B cell (primary cell): ENCODE results near the gene TOMM34. TPM values are rescaled to one million over a fixed set of nuclear protein-coding genes. Genes with fewer than 3 reads are reported as not detected.

ENCODE experiments used
- ATAC-seq: fragments of 200-7000 bp; cut with Tn5 transposase; one replicate; pipeline ENCODE4 v1.10.0; 2021; ENCODE audit warnings: low read depth, mild to moderate bottlenecking, moderate number of reproducible peaks, moderate library complexity
- CTCF ChIA-PET: fragments of 350-600 bp; sonication (Branson Sonifier 250); formaldehyde crosslinking; loops from one replicate; lab custom pipeline; 2021; ENCODE audit warnings: antibody characterized with exemption, inconsistent platforms; lab: Charles Lee
- POLR2A ChIA-PET: fragments of 350-600 bp; sonication (Branson Sonifier 250); formaldehyde crosslinking; loops from one replicate; lab custom pipeline; 2021; ENCODE audit warnings: antibody characterized with exemption; lab: Charles Lee
- DNase-seq: peaks from one replicate; pipeline ENCODE4 v3.0.0; 2013
- H2AFZ ChIP-seq: 2 replicates; pipeline ENCODE4 v1.6.1; 2012; ENCODE audit warnings: mild to moderate bottlenecking, low read depth, low read length; ENCODE audit not compliant: insufficient read depth, poor library complexity, severe bottlenecking
- H3K27ac ChIP-seq, 2 donors: 1 replicate in 1 of 2; 2 replicates in 1 of 2; pipeline ENCODE4 v1.5.1; 2012 to 2013; ENCODE audit warnings: low read length in 2 of 2, mild to moderate bottlenecking in 2 of 2, moderate library complexity in 1 of 2
- H3K27me3 ChIP-seq, 4 experiments: fragments of 200-600 bp in 1 of 4; sonication (generic) in 1 of 4; replicated peaks in 1 of 4; 1 replicate in 2 of 4; 2 replicates in 2 of 4; pipeline versions ENCODE4 v1.6.1 to v1.7.0; 2013 to 2016; ENCODE audit warnings: low read length in 3 of 4, mild to moderate bottlenecking in 2 of 4, mixed read lengths in 1 of 4, moderate library complexity in 1 of 4; ENCODE audit not compliant: insufficient read depth in 4 of 4, control insufficient read depth in 3 of 4; ENCODE audit errors: control extremely low read depth in 1 of 4
- H3K36me3 ChIP-seq, 2 experiments: replicated peaks in 1 of 2; 1 replicate in 1 of 2; 2 replicates in 1 of 2; pipeline versions ENCODE4 v1.6.1 to v1.7.1; 2013; ENCODE audit warnings: low read length in 1 of 2; ENCODE audit not compliant: insufficient read depth in 2 of 2, control insufficient read depth in 1 of 2; ENCODE audit errors: control extremely low read depth in 1 of 2, extremely low read depth in 1 of 2
- H3K4me1 ChIP-seq, 2 donors: fragments of 200-600 bp in 1 of 2; sonication (generic) in 1 of 2; 1 replicate in 1 of 2; 2 replicates in 1 of 2; pipeline versions ENCODE4 v1.5.1 to v1.6.1; 2013 to 2017; ENCODE audit warnings: low read length in 2 of 2; ENCODE audit not compliant: control insufficient read depth in 2 of 2, insufficient read depth in 2 of 2
- H3K4me2 ChIP-seq: replicated peaks from 2 replicates; pipeline ENCODE3; 2012; ENCODE audit warnings: mild to moderate bottlenecking, low read depth, low read length; ENCODE audit not compliant: poor library complexity, severe bottlenecking
- H3K4me3 ChIP-seq, 5 experiments: fragments of 200-600 bp in 1 of 5; sonication (generic) in 1 of 5; 1 replicate in 3 of 5; 2 replicates in 2 of 5; pipeline versions ENCODE4 v1.5.1 to v1.7.0; 2011 to 2016; ENCODE audit warnings: low read length in 4 of 5, mild to moderate bottlenecking in 4 of 5, low read depth in 2 of 5, control low read depth in 1 of 5, moderate library complexity in 1 of 5; ENCODE audit not compliant: insufficient read depth in 1 of 5; ENCODE audit errors: control extremely low read depth in 1 of 5, extremely low read depth in 1 of 5
- H3K79me2 ChIP-seq: fragments of 200-600 bp; sonication (generic); one replicate; pipeline ENCODE4 v1.6.0; 2016; ENCODE audit warnings: low read length; ENCODE audit not compliant: control insufficient read depth, insufficient read depth
- H3K9ac ChIP-seq: fragments of 200-600 bp; sonication (generic); 2 replicates; pipeline ENCODE4 v1.6.1; 2017; ENCODE audit warnings: mild to moderate bottlenecking, low read length, moderate library complexity
- H3K9me3 ChIP-seq, 3 donors: one replicate each; pipeline versions ENCODE4 v1.6.1 to v1.7.1; 2013; ENCODE audit warnings: low read length in 2 of 3; ENCODE audit not compliant: control insufficient read depth in 2 of 3, insufficient read depth in 1 of 3; ENCODE audit errors: control extremely low read depth in 1 of 3
- H4K20me1 ChIP-seq: 2 replicates; pipeline ENCODE4 v1.6.0; 2012; ENCODE audit warnings: mild to moderate bottlenecking, low read length; ENCODE audit not compliant: insufficient read depth, control insufficient read depth, poor library complexity, severe bottlenecking
- H3K27ac Mint-ChIP-seq: one replicate; pipeline ENCODE4 v1.8.0; 2021; ENCODE audit warnings: mixed read lengths
- H3K27me3 Mint-ChIP-seq: one replicate; pipeline ENCODE4 v1.8.0; 2021; ENCODE audit warnings: mixed read lengths
- H3K4me1 Mint-ChIP-seq: one replicate; pipeline ENCODE4 v1.8.0; 2021; ENCODE audit warnings: mixed read lengths
- H3K4me3 Mint-ChIP-seq: one replicate; pipeline ENCODE4 v1.8.0; 2021; ENCODE audit warnings: mixed read lengths
- H3K9me3 Mint-ChIP-seq: one replicate; pipeline ENCODE4 v1.8.0; 2022; ENCODE audit warnings: mixed read lengths; ENCODE audit not compliant: insufficient read depth
- EZH2 ChIP-seq: IDR thresholded peaks from 2 replicates; pipeline ENCODE4 v1.6.1; 2012; ENCODE audit warnings: borderline replicate concordance, low read depth, mild to moderate bottlenecking, moderate library complexity, low read length; ENCODE audit not compliant: insufficient read depth, poor library complexity, severe bottlenecking
- WGBS: methylation state at CpG from one replicate; pipeline ENCODE4 v1.1.5; 2013; ENCODE audit warnings: missing lambda C conversion rate; ENCODE audit not compliant: insufficient coverage; 5-methylcytosine and 5-hydroxymethylcytosine counted together
- intact Hi-C: fragments of 100-400 bp; cut with micrococcal nuclease; formaldehyde crosslinking; loops from one replicate; pipeline ENCODE4 v1.10.0; 2022
- polyA plus RNA-seq: library from polyadenylated mRNA; depleted of rRNA; stranded (reverse); fragments of >200 nt; gene quantifications from 2 replicates; pipeline ENCODE4 v1.2.3, GENCODE V29; 2012
- total RNA-seq, 2 donors: library from RNA; stranded (reverse); fragments of 120-200 nt in 1 of 2; gene quantifications; 1 replicate in 1 of 2; 2 replicates in 1 of 2; pipeline versions ENCODE4 v1.2.3 to v1.2.4, GENCODE V29; 2013 to 2022
- TF ChIP-seq, protein P1 (sequence below): fragments of 200-600 bp; IDR thresholded peaks from one replicate; pipeline ENCODE4 v1.8.0; 2022; ENCODE audit warnings: antibody characterized with exemption, mild to moderate bottlenecking

Gene TOMM34
- total and polyA plus RNA-seq, 2 donors (not counting 1 experiment from before 2014, with no cell fraction given): 19.1 to 21.8 TPM

DNA sequence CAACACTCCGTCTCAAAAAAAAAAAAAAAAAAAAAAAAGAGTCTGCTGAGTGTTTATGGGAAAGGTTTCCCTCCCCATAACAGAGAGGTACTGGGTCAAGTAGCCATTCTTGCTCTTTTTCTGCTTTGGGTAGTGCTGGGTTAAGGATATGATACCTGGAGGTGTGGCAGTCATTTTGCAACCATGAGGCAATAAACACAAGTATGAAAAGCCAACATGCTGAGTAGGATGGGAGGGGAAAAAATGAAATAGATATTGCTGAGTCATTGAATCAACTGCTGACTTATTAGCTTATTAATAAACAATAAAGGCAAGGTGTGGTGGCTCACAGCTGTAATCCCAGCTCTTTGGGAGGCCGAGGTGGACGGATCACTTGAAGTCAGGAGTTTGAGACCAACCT is 2.3 kb upstream of the TOMM34 start:
- H2AFZ ChIP-seq: no peak overlapping the region
- H3K27ac Mint-ChIP-seq: no peak overlapping the region
- POLR2A ChIA-PET: interaction anchor here (0.7 kb wide), 1 partner anchor 485 kb away, joined by 3 read pairs; no protein-coding TSS in a partner anchor

DNA sequence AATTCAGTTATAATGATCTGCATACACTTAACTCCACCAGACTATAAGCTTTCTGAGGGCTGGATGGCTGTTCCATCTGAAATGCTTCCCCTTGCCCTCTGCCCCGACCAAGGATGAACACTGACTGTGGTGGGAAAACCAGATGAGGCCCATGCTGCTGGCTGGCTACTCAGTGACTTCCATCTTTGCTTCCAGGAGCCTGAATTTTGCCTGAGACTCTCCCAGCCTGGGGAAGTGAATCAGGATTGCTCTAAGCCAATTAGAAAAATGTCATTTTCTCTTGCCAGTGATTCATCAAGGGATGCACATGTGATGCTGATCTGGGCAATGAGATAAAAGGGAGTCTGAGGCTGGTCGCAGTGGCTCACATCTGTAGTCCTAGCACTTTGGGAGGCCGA is 1.7 kb upstream of the TOMM34 start:
- Histone ChIP-seq H3K4me3 (no peak overlapping the region), H3K27me3 (no peaks in the 10 kb centered on the region), H3K9me3 (no peaks in the 10 kb centered on the region), H3K36me3 (peaks cover 1 to 10% of the 10 kb centered on the region in 2 experiments), H4K20me1 (peaks cover 20% of the 10 kb centered on the region), H3K9ac (no peak overlapping the region), H3K27ac (no peak overlapping the region), H3K4me2 (no peak overlapping the region), H3K4me1 (peaks cover 36 to 50% of the 10 kb centered on the region in 2 donors), H3K79me2 (peaks cover 71% of the 10 kb centered on the region), H2AFZ (no peak overlapping the region)
- Mint-ChIP-seq H3K4me1 (peaks cover 50% of the 10 kb centered on the region), H3K27me3 (no peaks in the 10 kb centered on the region), H3K27ac (no peak overlapping the region), H3K9me3 (no peaks in the 10 kb centered on the region), H3K4me3 (peak overlapping the region; percentile 32)
- POLR2A ChIA-PET: interaction anchor here (0.7 kb wide), 1 partner anchor 484 kb away, joined by 3 read pairs; no protein-coding TSS in a partner anchor
- ATAC-seq: no peak
- WGBS: 90% methylated on average over 1 of the region's 3 CpGs
- intact Hi-C loops: loop anchor here (2.0 to 10.0 kb wide), 4 partner anchors 17 to 455 kb away; partner anchors contain the start of genes PABPC1L, PIGT and PKIG
- CTCF ChIA-PET: interaction anchor here (1.5 to 1.7 kb wide), 2 partner anchors 9 to 135 kb away, joined by 3 to 5 read pairs; no protein-coding TSS in a partner anchor
- TF ChIP-seq EZH2: no peak
- TF ChIP-seq, protein P1, sequence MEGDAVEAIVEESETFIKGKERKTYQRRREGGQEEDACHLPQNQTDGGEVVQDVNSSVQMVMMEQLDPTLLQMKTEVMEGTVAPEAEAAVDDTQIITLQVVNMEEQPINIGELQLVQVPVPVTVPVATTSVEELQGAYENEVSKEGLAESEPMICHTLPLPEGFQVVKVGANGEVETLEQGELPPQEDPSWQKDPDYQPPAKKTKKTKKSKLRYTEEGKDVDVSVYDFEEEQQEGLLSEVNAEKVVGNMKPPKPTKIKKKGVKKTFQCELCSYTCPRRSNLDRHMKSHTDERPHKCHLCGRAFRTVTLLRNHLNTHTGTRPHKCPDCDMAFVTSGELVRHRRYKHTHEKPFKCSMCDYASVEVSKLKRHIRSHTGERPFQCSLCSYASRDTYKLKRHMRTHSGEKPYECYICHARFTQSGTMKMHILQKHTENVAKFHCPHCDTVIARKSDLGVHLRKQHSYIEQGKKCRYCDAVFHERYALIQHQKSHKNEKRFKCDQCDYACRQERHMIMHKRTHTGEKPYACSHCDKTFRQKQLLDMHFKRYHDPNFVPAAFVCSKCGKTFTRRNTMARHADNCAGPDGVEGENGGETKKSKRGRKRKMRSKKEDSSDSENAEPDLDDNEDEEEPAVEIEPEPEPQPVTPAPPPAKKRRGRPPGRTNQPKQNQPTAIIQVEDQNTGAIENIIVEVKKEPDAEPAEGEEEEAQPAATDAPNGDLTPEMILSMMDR: no peak
- DNase-seq: no peak

More for the DNA sequence above, 2.3 kb upstream of the TOMM34 start:
- 100% methylated on average over 3 of the region's 3 CpGs for WGBS
- Mint-ChIP-seq H3K9me3 (no peaks in the 10 kb centered on the region), H3K4me3 (peak overlapping the region; percentile 6), H3K4me1 (peaks cover 48% of the 10 kb centered on the region), H3K27me3 (no peaks in the 10 kb centered on the region)
- Histone ChIP-seq H3K4me2 (no peak overlapping the region), H3K4me1 (peaks cover 36 to 54% of the 10 kb centered on the region in 2 donors), H3K27me3 (no peaks in the 10 kb centered on the region), H3K79me2 (peaks cover 71% of the 10 kb centered on the region), H3K27ac (no peak overlapping the region), H3K36me3 (peaks cover 1 to 10% of the 10 kb centered on the region in 2 experiments), H3K4me3 (no peak overlapping the region), H3K9ac (no peak overlapping the region), H4K20me1 (peaks cover 20% of the 10 kb centered on the region), H3K9me3 (no peaks in the 10 kb centered on the region)
- no peak for ATAC-seq
- TF ChIP-seq EZH2: no peak
- TF ChIP-seq, protein P1: no peak
- CTCF ChIA-PET: interaction anchor here (1.7 kb wide), 1 partner anchor 134 kb away, joined by 5 read pairs; no protein-coding TSS in a partner anchor
- intact Hi-C loops: loop anchor here (5.0 to 10.0 kb wide), 2 partner anchors 378 to 455 kb away; partner anchors contain the start of genes PIGT and PKIG
- DNase-seq: no peak
